Fibroblast of mammary gland (primary cell): Measurements from ENCODE around the gene COL13A1.

Experiments
- DNase-seq: peaks from one replicate; pipeline ENCODE4 v3.0.0-alpha.2; 2010; ENCODE audit warnings: low read depth
- H3K4me3 ChIP-seq: 2 replicates; pipeline ENCODE4 v1.5.1; 2011; ENCODE audit warnings: low read depth, mild to moderate bottlenecking, low read length, moderate library complexity; ENCODE audit not compliant: control insufficient read depth
- CTCF ChIP-seq: conservative IDR thresholded peaks from 2 replicates; pipeline ENCODE4 v1.5.1; 2011; ENCODE audit warnings: low read depth, low read length, inconsistent platforms; ENCODE audit not compliant: control insufficient read depth, insufficient read depth

The COL13A1 gene

GRCh38 chr10:69910561-69910960 lies 108.9 kb downstream of the COL13A1 start:
- H3K4me3 ChIP-seq: no peak overlapping the region
- no peak for DNase-seq
- TF ChIP-seq CTCF: no peak

- peak; percentile 16 for DNase-seq
- H3K4me3 ChIP-seq: no peak overlapping the region
- TF ChIP-seq CTCF: no peak
Measured at GRCh38 chr10:69911613-69912528, 110.2 kb downstream of the COL13A1 start.

GRCh38 chr10:69912589-69912988 lies 110.9 kb downstream of the COL13A1 start:
- DNase-seq: no peak
- TF ChIP-seq CTCF: no peak
- no peak overlapping the region for H3K4me3 ChIP-seq

GRCh38 chr10:69913606-69914382 lies 112.1 kb downstream of the COL13A1 start:
- no peak for TF ChIP-seq CTCF
- H3K4me3 ChIP-seq: no peak overlapping the region
- no peak for DNase-seq

GRCh38 chr10:69914398-69915214 lies 112.9 kb downstream of the COL13A1 start:
- peak; percentile 84 for TF ChIP-seq CTCF
- DNase-seq: peak; percentile 65
- no peak overlapping the region for H3K4me3 ChIP-seq

GRCh38 chr10:69915215-69915560 lies 113.5 kb downstream of the COL13A1 start:
- no peak for DNase-seq
- H3K4me3 ChIP-seq: no peak overlapping the region
- TF ChIP-seq CTCF: no peak
